PC-9 (cell line): ENCODE data around the gene GNG7. TPM values are rescaled to one million over a fixed set of nuclear protein-coding genes. Genes with fewer than 3 reads are reported as not detected.

Experiments
- BruUV-seq: library from RNA; stranded (reverse); fragments of 400-500 nt; replicated peaks from 2 replicates; lab custom pipeline; 2021; lab: Mats Ljungman, UMichigan
- CTCF ChIA-PET: fragments of 300-600 bp; sonication (Branson Sonifier 250); formaldehyde crosslinking; loops from one replicate; lab custom pipeline; 2022; ENCODE audit warnings: antibody characterized with exemption; lab: Charles Lee
- POLR2A ChIA-PET: fragments of 300-600 bp; sonication (Branson Sonifier 250); formaldehyde crosslinking; loops from one replicate; lab custom pipeline; 2022; ENCODE audit warnings: antibody characterized with exemption; ENCODE audit not compliant: unreplicated experiment; lab: Charles Lee
- DNase-seq, 2 experiments: peaks; one replicate each; pipeline versions ENCODE4 v3.0.0 to v3.0.0-alpha.2; 2015 to 2022; ENCODE audit warnings: mixed read lengths in 1 of 2
- H2AFZ ChIP-seq: fragments of 200-600 bp; sonication (generic); 2 replicates; pipeline ENCODE4 v1.8.1; 2017; ENCODE audit warnings: antibody characterized with exemption
- H3F3A ChIP-seq: fragments of 200-600 bp; sonication (generic); 2 replicates; pipeline ENCODE4 v1.8.1; 2017; ENCODE audit warnings: antibody characterized with exemption, mild to moderate bottlenecking, low read depth; ENCODE audit not compliant: insufficient read depth
- H3K27ac ChIP-seq: fragments of 200-600 bp; sonication (generic); 2 replicates; pipeline ENCODE4 v1.6.1; 2016; ENCODE audit warnings: mixed run types
- H3K27me3 ChIP-seq: fragments of 200-600 bp; sonication (generic); 2 replicates; pipeline ENCODE4 v1.6.1; 2016; ENCODE audit warnings: low read depth, mixed run types; ENCODE audit not compliant: insufficient read depth
- H3K36me3 ChIP-seq: fragments of 200-600 bp; sonication (generic); 2 replicates; pipeline ENCODE4 v1.6.1; 2016; ENCODE audit warnings: low read depth, mixed run types
- H3K4me1 ChIP-seq: fragments of 200-600 bp; sonication (generic); replicated peaks from 2 replicates; pipeline ENCODE4 v1.6.1; 2016; ENCODE audit warnings: mixed run types; ENCODE audit not compliant: insufficient read depth
- H3K4me2 ChIP-seq: fragments of 200-600 bp; sonication (generic); 2 replicates; pipeline ENCODE4 v1.6.1; 2017; ENCODE audit warnings: mixed run types
- H3K4me3 ChIP-seq: fragments of 200-600 bp; sonication (generic); 2 replicates; pipeline ENCODE4 v1.6.1; 2016; ENCODE audit warnings: mixed run types
- H3K79me2 ChIP-seq: fragments of 200-600 bp; sonication (generic); 2 replicates; pipeline ENCODE4 v1.6.1; 2017; ENCODE audit warnings: low read depth, mixed run types
- H3K9me2 ChIP-seq: fragments of 200-600 bp; sonication (generic); 2 replicates; pipeline ENCODE4 v1.8.1; 2017; ENCODE audit warnings: mild to moderate bottlenecking; ENCODE audit not compliant: insufficient read depth
- H3K9me3 ChIP-seq: fragments of 200-600 bp; sonication (generic); 2 replicates; pipeline ENCODE4 v1.8.1; 2016; ENCODE audit warnings: low read depth; ENCODE audit not compliant: insufficient read depth
- H4K20me1 ChIP-seq: fragments of 200-600 bp; sonication (generic); 2 replicates; pipeline ENCODE4 v1.8.1; 2017; ENCODE audit not compliant: insufficient read depth
- EZH2 ChIP-seq: fragments of 200-600 bp; sonication (generic); IDR thresholded peaks from 2 replicates; pipeline ENCODE4 v1.8.0; 2017; ENCODE audit warnings: antibody characterized with exemption, low read depth
- intact Hi-C: fragments of 100-400 bp; cut with micrococcal nuclease; formaldehyde crosslinking; loops from one replicate; pipeline ENCODE4 v1.10.0; 2022; ENCODE audit not compliant: unreplicated experiment
- total RNA-seq: library from RNA; stranded (reverse); gene quantifications from 2 replicates; pipeline ENCODE4 v1.2.3, GENCODE V29; 2021
- TF ChIP-seq, protein P1 (sequence below): fragments of 200-600 bp; sonication (generic); conservative IDR thresholded peaks from 2 replicates; pipeline ENCODE4 v1.6.1; 2017; ENCODE audit warnings: mixed run types, antibody characterized with exemption, mild to moderate bottlenecking, moderate library complexity

The GNG7 gene
- total RNA-seq, 1 experiment from 2014 or later: 2.8 TPM

DNA sequence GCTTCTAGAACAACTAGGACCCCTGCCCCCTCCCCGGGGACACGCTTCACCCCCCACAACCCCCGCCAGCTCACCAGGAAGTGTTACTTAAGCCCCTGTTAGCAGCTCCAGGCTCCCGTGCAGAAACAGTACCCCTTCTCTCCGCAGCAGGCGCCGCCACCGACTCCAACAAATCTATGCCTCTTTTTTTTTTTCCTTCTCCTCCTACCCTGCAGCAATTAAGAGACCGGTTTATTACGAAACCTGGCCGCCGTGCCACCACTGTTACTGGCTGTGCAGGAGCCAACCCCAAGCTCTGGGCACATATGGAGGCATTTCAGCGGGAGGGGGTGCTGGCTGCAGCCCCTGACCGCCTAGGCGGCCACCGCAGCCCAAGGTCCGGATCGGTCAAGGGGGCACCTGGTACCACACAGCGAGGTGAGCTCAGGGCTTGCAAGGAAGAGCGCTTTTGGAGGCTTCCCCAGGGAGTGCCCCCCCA, 224.2 kb downstream of the GNG7 start:
- ChIA-PET CTCF (interaction anchor here (0.6 to 1.0 kb wide), 3 partner anchors 17 to 159 kb away, joined by 4 to 6 read pairs (median 5); no protein-coding TSS in a partner anchor), POLR2A (interaction anchor here (0.5 to 3.6 kb wide), 7 partner anchors 17 to 544 kb away, joined by 3 to 31 read pairs (median 6); no protein-coding TSS in a partner anchor)
- H3K4me2 ChIP-seq: peak overlapping the region; percentile 89
- no peaks in the 10 kb centered on the region for H3K27me3 ChIP-seq
- DNase-seq: peak; percentile 63 to 79
- H3F3A ChIP-seq: peaks cover 22% of the 10 kb centered on the region; the same call in 1 of the 2 replicates
- peak overlapping the region; percentile 77 for H3K4me3 ChIP-seq
- intact Hi-C loops: no loop called here
- no peak for TF ChIP-seq EZH2
- TF ChIP-seq, protein P1, sequence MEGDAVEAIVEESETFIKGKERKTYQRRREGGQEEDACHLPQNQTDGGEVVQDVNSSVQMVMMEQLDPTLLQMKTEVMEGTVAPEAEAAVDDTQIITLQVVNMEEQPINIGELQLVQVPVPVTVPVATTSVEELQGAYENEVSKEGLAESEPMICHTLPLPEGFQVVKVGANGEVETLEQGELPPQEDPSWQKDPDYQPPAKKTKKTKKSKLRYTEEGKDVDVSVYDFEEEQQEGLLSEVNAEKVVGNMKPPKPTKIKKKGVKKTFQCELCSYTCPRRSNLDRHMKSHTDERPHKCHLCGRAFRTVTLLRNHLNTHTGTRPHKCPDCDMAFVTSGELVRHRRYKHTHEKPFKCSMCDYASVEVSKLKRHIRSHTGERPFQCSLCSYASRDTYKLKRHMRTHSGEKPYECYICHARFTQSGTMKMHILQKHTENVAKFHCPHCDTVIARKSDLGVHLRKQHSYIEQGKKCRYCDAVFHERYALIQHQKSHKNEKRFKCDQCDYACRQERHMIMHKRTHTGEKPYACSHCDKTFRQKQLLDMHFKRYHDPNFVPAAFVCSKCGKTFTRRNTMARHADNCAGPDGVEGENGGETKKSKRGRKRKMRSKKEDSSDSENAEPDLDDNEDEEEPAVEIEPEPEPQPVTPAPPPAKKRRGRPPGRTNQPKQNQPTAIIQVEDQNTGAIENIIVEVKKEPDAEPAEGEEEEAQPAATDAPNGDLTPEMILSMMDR: no peak; the same call in 1 of the 2 replicates
- H3K9me3 ChIP-seq: no peaks in the 10 kb centered on the region
- H4K20me1 ChIP-seq: peaks cover 11% of the 10 kb centered on the region; the same call in 1 of the 2 replicates
- BruUV-seq: no TSS peak
- no peak overlapping the region for H2AFZ ChIP-seq
- peaks cover 11% of the 10 kb centered on the region for H3K4me1 ChIP-seq
- no peaks in the 10 kb centered on the region for H3K36me3 ChIP-seq
- H3K79me2 ChIP-seq: peaks cover 26% of the 10 kb centered on the region
- H3K9me2 ChIP-seq: no peaks in the 10 kb centered on the region
- peak overlapping the region; percentile 92 for H3K27ac ChIP-seq

DNA sequence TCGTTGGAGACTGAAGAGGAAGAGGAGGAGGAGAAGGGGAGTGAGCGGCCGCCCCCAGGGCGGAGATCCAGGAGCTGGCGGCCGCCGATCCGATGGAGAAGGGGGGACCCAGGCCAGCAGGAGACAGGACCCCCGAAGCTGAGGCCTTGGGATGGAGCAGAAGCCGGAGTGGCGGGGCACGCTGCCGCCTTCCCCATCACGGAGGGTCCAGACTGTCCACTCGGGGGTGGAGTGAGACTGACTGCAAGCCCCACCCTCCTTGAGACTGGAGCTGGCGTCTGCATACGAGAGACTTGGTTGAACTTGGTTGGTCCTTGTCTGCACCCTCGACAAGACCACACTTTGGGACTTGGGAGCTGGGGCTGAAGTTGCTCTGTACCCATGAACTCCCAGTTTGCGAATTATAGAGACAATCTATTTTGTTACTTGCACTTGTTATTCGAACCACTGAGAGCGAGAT, 224.7 kb downstream of the GNG7 start:
- Histone ChIP-seq H3K36me3 (no peaks in the 10 kb centered on the region), H3K79me2 (peaks cover 26% of the 10 kb centered on the region), H3K4me2 (peak overlapping the region; percentile 89), H3K27ac (peak overlapping the region; percentile 92), H3K4me1 (peaks cover 11% of the 10 kb centered on the region), H3F3A (peaks cover 22% of the 10 kb centered on the region; the same call in 1 of the 2 replicates), H4K20me1 (peaks cover 11% of the 10 kb centered on the region; the same call in 1 of the 2 replicates), H3K27me3 (no peaks in the 10 kb centered on the region), H3K9me2 (no peaks in the 10 kb centered on the region), H3K4me3 (peak overlapping the region; percentile 77), H2AFZ (no peak overlapping the region), H3K9me3 (no peaks in the 10 kb centered on the region)
- peak; percentile 34 to 43 for DNase-seq
- no peak for TF ChIP-seq EZH2
- TF ChIP-seq, protein P1: no peak
- no TSS peak for BruUV-seq
- intact Hi-C loops: loop anchor here (2.0 kb wide), 2 partner anchors 13 to 47 kb away; no protein-coding TSS in a partner anchor
- CTCF ChIA-PET: interaction anchor here (0.6 to 1.0 kb wide), 3 partner anchors 17 to 159 kb away, joined by 4 to 6 read pairs (median 5); no protein-coding TSS in a partner anchor
- POLR2A ChIA-PET: interaction anchor here (0.5 to 3.6 kb wide), 8 partner anchors 17 to 543 kb away, joined by 3 to 33 read pairs (median 7); no protein-coding TSS in a partner anchor

DNA sequence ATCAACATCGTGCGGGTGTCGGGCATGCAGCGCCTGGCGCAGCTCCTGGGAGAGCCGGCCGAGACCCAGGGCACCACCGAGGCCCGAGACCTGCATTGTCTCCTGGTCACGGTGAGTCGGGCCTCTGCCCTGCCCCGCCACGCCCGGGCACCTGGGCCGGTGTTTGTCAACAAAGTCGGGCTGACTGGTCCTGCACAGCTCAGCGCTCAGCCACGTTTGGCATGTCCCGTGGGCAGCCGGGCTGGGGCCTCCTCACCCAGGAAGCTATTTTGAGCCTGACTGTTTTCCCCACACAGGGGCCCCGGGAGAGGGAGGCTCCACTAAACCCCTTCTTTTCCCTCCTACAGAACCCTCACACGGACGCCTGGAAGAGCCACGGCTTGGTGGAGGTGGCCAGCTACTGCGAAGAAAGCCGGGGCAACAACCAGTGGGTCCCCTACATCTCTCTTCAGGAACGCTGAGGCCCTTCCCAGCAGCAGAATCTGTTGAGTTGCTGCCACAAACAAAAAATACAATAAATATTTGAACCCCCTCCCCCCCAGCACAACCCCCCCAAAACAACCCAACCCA, 225.3 kb downstream of the GNG7 start:
- Histone ChIP-seq H3K9me3 (no peaks in the 10 kb centered on the region), H3K4me3 (peak overlapping the region; percentile 77), H3K27me3 (no peaks in the 10 kb centered on the region), H4K20me1 (peaks cover 11% of the 10 kb centered on the region; the same call in 1 of the 2 replicates), H3F3A (peaks cover 22% of the 10 kb centered on the region; the same call in 1 of the 2 replicates), H3K79me2 (peaks cover 26% of the 10 kb centered on the region), H3K9me2 (no peaks in the 10 kb centered on the region), H2AFZ (no peak overlapping the region), H3K4me2 (peak overlapping the region; percentile 89), H3K4me1 (peaks cover 11% of the 10 kb centered on the region), H3K36me3 (no peaks in the 10 kb centered on the region), H3K27ac (peak overlapping the region; percentile 92)
- no TSS peak for BruUV-seq
- no peak for TF ChIP-seq EZH2
- TF ChIP-seq, protein P1: no peak
- ChIA-PET CTCF (interaction anchor here (0.6 kb wide), 1 partner anchor 18 kb away, joined by 4 read pairs; no protein-coding TSS in a partner anchor), POLR2A (interaction anchor here (0.6 to 3.6 kb wide), 6 partner anchors 48 to 1311 kb away, joined by 3 to 33 read pairs (median 10); no protein-coding TSS in a partner anchor)
- intact Hi-C loops: loop anchor here (2.0 kb wide), 2 partner anchors 14 to 48 kb away; no protein-coding TSS in a partner anchor
- peak; percentile 52 to 62 for DNase-seq
